ENCODE measurements around the gene KRT1. TPM values are rescaled to one million over a fixed set of nuclear protein-coding genes. Genes with fewer than 3 reads are reported as not detected.
A peak's percentile ranks its signal among the peaks of the same experiment; 100 is the strongest.

The KRT1 gene
- total RNA-seq, 1 donor from 2014 or later, result not detected

DNA sequence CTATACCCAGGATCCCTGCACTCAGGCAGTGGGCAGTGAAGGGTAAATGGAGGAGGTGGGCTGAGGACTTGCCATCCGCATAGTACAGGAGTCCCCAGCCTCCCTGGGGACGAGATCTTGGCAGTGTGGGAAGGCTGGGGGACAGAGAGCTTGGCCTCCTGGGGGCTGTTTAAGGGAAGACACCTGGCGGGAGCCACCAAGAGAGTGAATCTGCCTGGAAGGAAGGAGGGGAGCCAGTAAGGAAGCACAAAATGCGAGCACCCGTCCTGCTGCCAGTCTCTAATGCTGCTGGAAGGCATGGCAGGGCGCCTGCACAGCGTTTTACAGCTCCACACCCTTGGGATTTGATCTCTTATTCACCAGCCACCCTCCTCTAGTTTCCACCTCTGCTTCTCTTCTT lies 20.8 kb downstream of the KRT1 start:
- no peak for DNase-seq

DNA sequence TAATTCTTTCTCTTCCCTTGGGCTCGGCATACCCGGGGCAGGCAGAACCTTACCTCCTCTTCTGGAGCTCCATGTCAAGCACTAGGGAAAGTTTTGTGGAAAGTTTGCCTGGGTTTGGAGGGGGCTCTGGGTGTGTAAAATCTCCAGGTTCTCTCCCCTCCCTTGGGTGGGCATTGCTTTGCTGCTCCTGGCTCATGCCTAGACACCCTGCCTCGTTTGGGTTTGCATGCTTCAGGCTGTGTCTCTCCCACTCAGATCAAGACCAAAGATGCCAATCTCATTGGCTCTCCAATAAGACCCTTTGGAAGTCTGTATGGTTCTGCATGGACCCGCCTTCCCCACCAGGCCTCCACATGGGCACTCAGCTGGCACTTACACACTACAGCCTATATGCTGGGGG lies 22.0 kb downstream of the KRT1 start:
- no peak for DNase-seq

GRCh38 chr12:52657250-52657902 lies 22.8 kb downstream of the KRT1 start:
- no peak for DNase-seq

- DNase-seq, result no peak
Observed at GRCh38 chr12:52656616-52657015, 23.6 kb downstream of the KRT1 start.

- no peak for DNase-seq
Observed at GRCh38 chr12:52655720-52656124, 24.5 kb downstream of the KRT1 start.

- no peak for DNase-seq
Observed at GRCh38 chr12:52655251-52655650, 25.0 kb downstream of the KRT1 start.

DNA sequence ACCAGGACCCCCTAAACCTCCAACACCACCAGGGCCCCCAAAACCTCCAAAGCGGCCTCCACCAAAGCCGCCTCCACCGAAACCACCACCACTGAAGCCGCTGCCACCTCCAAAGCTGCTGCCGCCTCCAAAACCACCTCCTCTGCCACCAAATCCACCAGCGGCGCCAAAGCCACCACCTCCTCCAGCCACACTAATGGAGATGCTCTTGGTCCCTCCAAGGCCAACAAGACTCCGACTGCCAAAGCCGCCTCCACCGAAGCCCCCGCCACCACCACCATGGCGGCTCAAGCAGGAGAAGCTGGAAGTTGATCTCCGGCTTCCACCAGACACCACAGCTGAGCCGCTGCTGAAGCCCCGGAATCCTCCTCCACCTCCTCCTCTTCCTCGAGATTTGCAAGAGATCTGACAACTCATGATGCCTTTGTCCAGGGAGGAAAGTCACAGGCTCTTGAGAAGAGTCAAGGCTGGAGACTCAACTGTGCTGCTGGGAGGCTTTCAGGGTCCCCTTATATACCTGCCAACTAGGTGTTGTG lies 28.4 kb downstream of the KRT1 start, which contains the start of gene KRT2:
KRT2 (minus strand) TSS at position 486 of the 536 bp plus-strand sequence; CDS start at position 417, 69 bp downstream.
- DNase-seq, result no peak

GRCh38 chr12:52650520-52651081 lies 29.6 kb downstream of the KRT1 start:
- DNase-seq, result peak; percentile 23

- DNase-seq, result no peak
Observed at GRCh38 chr12:52649066-52649465, 31.1 kb downstream of the KRT1 start.

GRCh38 chr12:52648012-52648550 lies 32.1 kb downstream of the KRT1 start:
- no peak for DNase-seq

DNA sequence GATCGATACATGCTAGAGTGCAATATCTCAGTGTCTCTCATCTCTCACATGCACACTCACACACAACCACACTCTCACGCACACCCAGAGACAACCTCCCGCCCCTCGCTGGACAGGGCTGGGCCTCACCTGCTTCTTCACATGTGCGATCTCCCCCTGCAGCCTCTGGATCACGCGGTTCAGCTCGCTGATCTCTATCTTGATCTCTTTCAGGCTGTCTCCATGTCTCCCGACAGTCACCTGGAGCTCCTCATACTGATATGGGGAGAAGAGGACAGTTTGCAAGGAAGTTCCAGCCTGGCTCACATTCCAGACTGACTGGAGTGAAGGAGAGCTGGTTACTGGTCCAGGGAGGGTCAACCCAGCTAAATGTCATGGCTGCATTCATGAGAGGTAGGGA lies 32.6 kb downstream of the KRT1 start:
- DNase-seq, result no peak

DNA sequence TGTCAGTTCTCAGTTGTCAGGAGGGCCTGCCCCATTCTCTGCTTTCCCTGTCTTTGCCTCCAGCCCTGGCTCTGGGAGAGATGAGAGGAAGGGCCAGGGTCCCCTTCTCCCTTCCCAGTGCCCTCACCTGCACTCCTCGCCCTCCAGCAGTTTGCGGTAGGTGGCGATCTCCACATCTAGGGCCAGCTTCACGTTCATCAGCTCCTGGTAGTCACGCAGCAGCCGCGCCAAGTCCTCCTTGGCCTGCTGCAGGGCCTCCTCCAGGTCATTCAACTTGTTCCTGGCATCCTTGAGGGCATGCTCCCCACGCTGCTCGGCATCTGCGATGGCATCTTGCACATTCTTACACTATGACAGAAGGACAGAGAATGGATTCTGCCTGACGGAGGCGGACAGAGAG lies 33.6 kb downstream of the KRT1 start:
- no peak for DNase-seq

- DNase-seq, result no peak
Observed at GRCh38 chr12:52645982-52646381, 34.2 kb downstream of the KRT1 start.

GRCh38 chr12:52645120-52645761 lies 35.0 kb downstream of the KRT1 start:
- no peak for DNase-seq

DNA sequence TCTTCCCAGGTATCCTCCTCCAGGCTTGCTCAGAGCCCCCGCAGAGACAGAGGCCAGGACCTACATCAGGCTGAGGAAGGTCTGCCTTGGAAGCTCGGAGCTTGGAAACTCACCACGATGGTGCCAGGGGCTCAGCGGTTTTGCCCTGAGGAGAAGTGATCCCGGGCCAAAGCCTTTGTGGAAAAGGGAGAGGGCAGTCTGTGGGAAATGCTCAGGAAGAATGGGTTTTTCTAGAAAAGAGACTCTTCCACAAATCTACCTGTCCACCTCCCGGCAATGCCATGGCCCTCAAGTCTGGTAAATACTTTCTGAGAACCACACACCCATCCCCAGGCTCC lies 36.2 kb downstream of the KRT1 start:
- no peak for DNase-seq

DNA sequence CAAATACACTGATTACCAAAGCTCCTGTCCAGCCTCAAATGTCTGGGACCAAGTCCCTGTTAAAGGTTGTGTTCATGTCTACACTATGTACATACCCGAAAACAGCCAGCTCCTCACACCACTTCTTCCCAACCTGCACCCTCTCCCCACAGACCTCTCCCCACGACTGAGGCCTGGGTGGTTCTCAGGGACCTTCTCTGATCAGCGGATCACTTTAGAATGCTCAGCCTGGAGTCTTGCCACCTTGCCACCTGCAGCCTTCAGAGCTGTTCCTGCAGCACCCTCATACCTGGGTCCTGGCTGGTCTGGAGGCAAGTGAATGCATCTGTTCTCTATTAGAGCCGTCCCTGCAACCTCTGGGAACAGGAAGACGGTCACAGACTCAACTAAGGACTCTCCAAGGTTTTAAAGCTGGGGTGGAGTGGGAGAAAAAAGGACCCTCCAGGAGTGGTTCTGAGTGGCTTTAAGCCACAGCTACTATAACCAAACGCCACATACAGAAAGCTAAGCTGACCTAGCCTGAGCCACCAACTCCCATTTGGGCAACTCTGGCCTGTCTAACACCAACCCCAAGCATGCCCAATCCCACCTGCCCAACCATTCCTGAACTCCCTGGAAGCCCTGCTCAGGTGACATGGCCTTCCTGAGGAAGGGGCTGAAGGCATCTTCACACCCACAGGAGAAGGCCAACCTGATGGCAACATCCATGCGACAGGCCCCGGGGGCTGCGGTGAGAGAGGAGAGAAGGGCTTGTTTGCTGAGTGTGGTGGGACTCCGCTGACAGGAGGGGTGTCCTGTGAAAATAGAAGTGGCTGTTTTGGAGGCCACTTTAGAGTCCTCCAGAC lies 36.8 kb downstream of the KRT1 start:
- no peak for DNase-seq

GRCh38 chr12:52641468-52641867 lies 38.7 kb downstream of the KRT1 start:
- no peak for DNase-seq

DNA sequence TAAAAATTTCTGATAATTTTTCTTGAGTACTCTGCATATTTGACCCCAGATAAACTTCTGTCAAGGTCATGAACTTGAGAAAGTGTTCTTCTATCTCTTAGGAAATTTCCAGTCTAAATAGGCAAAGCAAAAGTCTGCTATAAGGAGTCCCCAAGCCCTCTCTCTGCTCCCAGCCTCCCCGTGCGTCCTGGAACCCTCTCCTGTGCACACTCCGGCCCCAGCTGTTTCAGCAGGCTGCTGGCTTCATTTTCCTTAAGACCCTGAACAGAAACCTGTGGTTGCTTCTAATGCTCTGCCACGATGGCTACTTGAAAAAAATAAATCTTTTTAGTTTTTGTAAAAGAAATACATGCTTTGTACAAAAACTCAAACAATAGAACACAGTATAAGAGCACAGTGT lies 42.9 kb downstream of the KRT1 start:
- no peak for DNase-seq

DNA sequence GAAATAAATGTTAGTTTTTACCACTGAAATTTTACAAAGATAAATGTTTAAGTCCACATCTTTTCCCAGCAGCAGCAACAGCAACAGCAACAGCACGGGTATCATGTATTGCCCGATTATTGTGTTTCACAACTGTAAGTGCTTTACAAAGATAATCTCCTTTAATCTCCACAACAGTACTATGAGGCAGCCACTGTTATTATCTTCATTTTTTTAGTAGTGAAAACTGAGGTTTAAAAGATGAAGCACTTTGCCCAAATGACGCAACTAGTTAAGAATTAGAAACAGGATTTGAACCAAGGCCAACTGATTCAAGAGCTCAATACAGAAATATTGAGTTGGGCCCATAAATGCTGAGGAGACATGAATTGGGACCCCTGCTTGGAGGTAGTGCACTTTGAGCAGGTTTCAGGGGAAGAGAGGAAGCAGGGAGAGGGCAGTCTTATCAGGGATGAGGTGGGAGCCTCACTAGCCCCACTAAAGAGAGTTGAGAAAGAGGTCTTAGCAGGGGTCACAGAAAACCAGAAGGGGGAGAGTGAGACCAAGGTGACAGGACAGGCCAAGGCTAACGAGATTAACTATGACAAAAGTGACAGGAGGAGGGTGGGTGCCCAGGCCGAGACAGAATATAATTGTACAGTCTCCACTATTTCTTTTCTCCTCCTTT lies 43.5 kb downstream of the KRT1 start:
- DNase-seq, result no peak

GRCh38 chr12:52636189-52636588 lies 44.0 kb downstream of the KRT1 start:
- no peak for DNase-seq

DNA sequence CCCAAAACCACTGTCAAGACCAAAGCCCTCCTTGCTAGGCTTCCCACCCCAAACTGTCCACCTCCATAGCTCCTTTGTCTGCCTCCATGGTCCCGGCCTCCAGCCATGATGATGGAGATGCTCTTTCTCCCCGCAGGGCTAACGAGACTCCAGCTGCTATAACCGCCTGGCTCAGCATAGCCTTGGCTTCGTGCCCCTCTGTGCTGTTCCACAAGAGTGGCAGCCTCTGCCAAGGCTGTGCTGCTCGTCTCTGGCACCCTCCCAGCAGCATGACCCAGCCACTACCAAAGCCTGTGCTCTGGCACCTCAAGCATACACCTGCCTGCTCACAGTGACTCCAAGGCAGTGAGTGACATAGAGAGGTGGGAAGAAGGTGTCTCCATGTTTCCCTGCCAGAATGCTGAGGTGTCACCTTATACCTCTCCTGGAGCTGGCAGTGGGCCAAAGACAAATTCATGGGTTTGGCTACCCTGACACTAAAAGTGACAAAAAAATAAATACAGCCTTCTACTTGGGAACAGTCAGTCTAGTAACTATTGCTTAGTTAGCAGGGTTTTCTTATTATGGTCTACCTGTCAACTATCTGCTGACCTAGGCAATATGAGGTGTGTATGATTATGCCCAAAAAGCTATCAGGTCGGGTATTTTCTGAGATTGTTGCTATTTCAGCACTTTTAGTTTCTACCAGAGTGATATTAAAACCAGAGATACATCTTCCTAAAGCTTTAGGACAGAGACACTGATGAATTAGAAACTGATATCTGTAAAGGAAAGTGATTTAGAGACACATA lies 45.7 kb downstream of the KRT1 start:
- no peak for DNase-seq

Data from dermis blood vessel endothelial cell (primary cell).